GM12878 (cell line): Measurements from ENCODE around the gene HIBCH.

Experiments used
- CBFB ChIP-seq: IDR thresholded peaks from 2 replicates; pipeline ENCODE4 v1.6.1; 2016; ENCODE audit warnings: antibody characterized with exemption, low read depth
- NR2C1 ChIP-seq: fragments of 450-650 bp; IDR thresholded peaks from 2 replicates; pipeline ENCODE4 v1.6.1; 2017; ENCODE audit warnings: antibody characterized with exemption, mild to moderate bottlenecking, moderate library complexity
- SIX5 ChIP-seq: IDR thresholded peaks from 2 replicates; pipeline ENCODE4 v1.6.1; 2011; ENCODE audit warnings: mild to moderate bottlenecking, low read depth, low read length, moderate library complexity; ENCODE audit not compliant: severe bottlenecking
- YY1 ChIP-seq: IDR thresholded peaks from 2 replicates; pipeline ENCODE4 v1.6.1; 2011; ENCODE audit warnings: low read depth, mild to moderate bottlenecking, low read length
- TF ChIP-seq, protein P1 (sequence below), 3 experiments: IDR thresholded peaks in 2 of 3; conservative IDR thresholded peaks in 1 of 3; 2 replicates each; pipeline ENCODE4 v1.5.1; 2011; ENCODE audit warnings: low read depth in 3 of 3, low read length in 3 of 3, mild to moderate bottlenecking in 3 of 3, control low read depth in 2 of 3, moderate library complexity in 2 of 3, inconsistent platforms in 1 of 3, mixed read lengths in 1 of 3; ENCODE audit not compliant: control insufficient read depth in 2 of 3, insufficient read depth in 1 of 3; ENCODE audit errors: extremely low read depth in 1 of 3
- TF ChIP-seq, protein P2 (sequence below): fragments of 450-650 bp; formaldehyde crosslinking; IDR thresholded peaks from 2 replicates; pipeline ENCODE4 v1.4.0; 2022; ENCODE audit warnings: mild to moderate bottlenecking, moderate library complexity

DNA sequence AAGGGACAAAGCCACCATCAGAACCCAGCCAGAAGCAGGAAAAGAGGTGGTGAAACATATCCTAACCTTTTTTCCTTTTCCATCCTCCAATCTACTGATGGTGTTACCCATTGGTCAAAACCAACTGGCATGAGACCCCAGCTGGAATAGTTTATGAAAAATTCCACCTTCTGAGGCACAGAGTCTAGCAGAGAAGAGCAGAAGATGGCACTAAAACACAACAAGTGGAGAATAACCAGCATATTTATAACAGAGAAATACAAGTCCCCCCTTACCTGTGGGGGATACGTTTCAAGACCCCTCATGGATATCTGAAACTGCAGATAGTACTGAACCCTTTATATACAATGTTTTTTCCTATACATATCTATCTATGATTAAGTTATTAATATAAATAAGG lies 18.8 kb upstream of the HIBCH start:
- TF ChIP-seq, protein P1, sequence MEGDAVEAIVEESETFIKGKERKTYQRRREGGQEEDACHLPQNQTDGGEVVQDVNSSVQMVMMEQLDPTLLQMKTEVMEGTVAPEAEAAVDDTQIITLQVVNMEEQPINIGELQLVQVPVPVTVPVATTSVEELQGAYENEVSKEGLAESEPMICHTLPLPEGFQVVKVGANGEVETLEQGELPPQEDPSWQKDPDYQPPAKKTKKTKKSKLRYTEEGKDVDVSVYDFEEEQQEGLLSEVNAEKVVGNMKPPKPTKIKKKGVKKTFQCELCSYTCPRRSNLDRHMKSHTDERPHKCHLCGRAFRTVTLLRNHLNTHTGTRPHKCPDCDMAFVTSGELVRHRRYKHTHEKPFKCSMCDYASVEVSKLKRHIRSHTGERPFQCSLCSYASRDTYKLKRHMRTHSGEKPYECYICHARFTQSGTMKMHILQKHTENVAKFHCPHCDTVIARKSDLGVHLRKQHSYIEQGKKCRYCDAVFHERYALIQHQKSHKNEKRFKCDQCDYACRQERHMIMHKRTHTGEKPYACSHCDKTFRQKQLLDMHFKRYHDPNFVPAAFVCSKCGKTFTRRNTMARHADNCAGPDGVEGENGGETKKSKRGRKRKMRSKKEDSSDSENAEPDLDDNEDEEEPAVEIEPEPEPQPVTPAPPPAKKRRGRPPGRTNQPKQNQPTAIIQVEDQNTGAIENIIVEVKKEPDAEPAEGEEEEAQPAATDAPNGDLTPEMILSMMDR (IDR thresholded peaks at IDR 0.05 in 2 of 3, conservative IDR thresholded peaks at IDR 0.05 in 1 of 3; ENCODE audit: control insufficient read depth in 2 of 3, extremely low read depth in 1 of 3, insufficient read depth in 1 of 3, low read depth in 3 of 3, low read length in 3 of 3) = peak in 1 of 3 experiments; percentile 32; a peak in 1 of 6 replicates
- TF ChIP-seq NR2C1 = no peak
- TF ChIP-seq SIX5 = no peak
- TF ChIP-seq, protein P2, sequence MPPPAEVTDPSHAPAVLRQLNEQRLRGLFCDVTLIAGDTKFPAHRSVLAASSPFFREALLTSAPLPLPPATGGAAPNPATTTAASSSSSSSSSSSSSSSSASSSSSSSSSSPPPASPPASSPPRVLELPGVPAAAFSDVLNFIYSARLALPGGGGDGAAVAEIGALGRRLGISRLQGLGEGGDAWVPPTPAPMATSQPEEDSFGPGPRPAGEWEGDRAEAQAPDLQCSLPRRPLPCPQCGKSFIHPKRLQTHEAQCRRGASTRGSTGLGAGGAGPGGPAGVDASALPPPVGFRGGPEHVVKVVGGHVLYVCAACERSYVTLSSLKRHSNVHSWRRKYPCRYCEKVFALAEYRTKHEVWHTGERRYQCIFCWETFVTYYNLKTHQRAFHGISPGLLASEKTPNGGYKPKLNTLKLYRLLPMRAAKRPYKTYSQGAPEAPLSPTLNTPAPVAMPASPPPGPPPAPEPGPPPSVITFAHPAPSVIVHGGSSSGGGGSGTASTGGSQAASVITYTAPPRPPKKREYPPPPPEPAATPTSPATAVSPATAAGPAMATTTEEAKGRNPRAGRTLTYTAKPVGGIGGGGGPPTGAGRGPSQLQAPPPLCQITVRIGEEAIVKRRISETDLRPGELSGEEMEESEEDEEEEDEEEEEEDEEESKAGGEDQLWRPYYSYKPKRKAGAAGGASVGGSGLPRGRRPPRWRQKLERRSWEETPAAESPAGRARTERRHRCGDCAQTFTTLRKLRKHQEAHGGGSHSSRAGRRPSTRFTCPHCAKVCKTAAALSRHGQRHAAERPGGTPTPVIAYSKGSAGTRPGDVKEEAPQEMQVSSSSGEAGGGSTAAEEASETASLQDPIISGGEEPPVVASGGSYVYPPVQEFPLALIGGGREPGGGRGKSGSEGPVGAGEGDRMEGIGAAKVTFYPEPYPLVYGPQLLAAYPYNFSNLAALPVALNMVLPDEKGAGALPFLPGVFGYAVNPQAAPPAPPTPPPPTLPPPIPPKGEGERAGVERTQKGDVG (CRISPR knock-in tag) = no peak
- TF ChIP-seq CBFB = no peak
- no peak for TF ChIP-seq YY1
